ENCODE measurements around the gene MBP. TPM values are rescaled to one million over a fixed set of nuclear protein-coding genes. Genes with fewer than 3 reads are reported as not detected.

The MBP gene
- total RNA-seq, result 10 to 100 TPM; 28.6 to 55.0 (median 50.4) TPM

- peak; percentile 64 to 79 for DNase-seq
- intact Hi-C loops (cut with DNase I; ENCODE audit: low total_unique reads), result loop anchor here (2.0 to 10.0 kb wide), 4 partner anchors 70 to 638 kb away; partner anchors contain the start of gene ZNF516
- TF ChIP-seq CTCF (IDR thresholded peaks at IDR 0.05 in 4 of 5, conservative IDR thresholded peaks at IDR 0.05 in 1 of 5), result no peak
- TF ChIP-seq POLR2A (IDR thresholded peaks at IDR 0.05), result peak; percentile 96
- H3K27me3 ChIP-seq, result no peaks in the 10 kb centered on the region
- peak within 1 kb of the TSS; percentile 92 to 98 (median 95) for H3K27ac ChIP-seq
- H3K36me3 ChIP-seq, result no peaks in the 10 kb centered on the region
- in situ Hi-C loops (cut with MboI; ENCODE audit: low sequenced_read_pairs in 4 of 4), result loop anchor here in 1 of 4 donors (10.0 kb wide), 1 partner anchor 68 kb away; no protein-coding TSS in a partner anchor
- no peaks in the 10 kb centered on the region for H3K9me3 ChIP-seq
- ATAC-seq, result peak; percentile 43
- peak within 1 kb of the TSS; percentile 76 to 92 (median 87) for H3K4me3 ChIP-seq
- peaks cover 44 to 51% of the 10 kb centered on the region in 2 donors for H3K4me1 ChIP-seq
Observed at GRCh38 chr18:77132369-77133050, at the start of gene MBP. TSS of gene MBP (minus strand) at chr18:77132783. CDS start at chr18:77105261, 27,522 bp downstream.

- TF ChIP-seq POLR2A (IDR thresholded peaks at IDR 0.05), result no peak
- TF ChIP-seq CTCF (IDR thresholded peaks at IDR 0.05 in 4 of 5, conservative IDR thresholded peaks at IDR 0.05 in 1 of 5), result no peak
Observed at GRCh38 chr18:77181950-77182707, 49.5 kb upstream of the MBP start.

GRCh38 chr18:77178559-77178958 lies 46.0 kb upstream of the MBP start:
- no peak for ATAC-seq
- no peaks in the 10 kb centered on the region for H3K9me3 ChIP-seq
- DNase-seq, result no peak
- no peaks in the 10 kb centered on the region for H3K27me3 ChIP-seq
- no peaks in the 10 kb centered on the region for H3K4me1 ChIP-seq
- H3K27ac ChIP-seq, result no peak overlapping the region
- TF ChIP-seq CTCF (IDR thresholded peaks at IDR 0.05 in 4 of 5, conservative IDR thresholded peaks at IDR 0.05 in 1 of 5) (no peak), POLR2A (IDR thresholded peaks at IDR 0.05) (no peak)
- in situ Hi-C loops (cut with MboI; ENCODE audit: low sequenced_read_pairs in 4 of 4), result no loop called here
- intact Hi-C loops (cut with DNase I; ENCODE audit: low total_unique reads), result loop anchor here (10.0 kb wide), 1 partner anchor 46 kb away; no protein-coding TSS in a partner anchor
- H3K4me3 ChIP-seq, result no peak overlapping the region
- H3K36me3 ChIP-seq, result no peaks in the 10 kb centered on the region

More at GRCh38 chr18:77181950-77182707, 49.5 kb upstream of the MBP start:
- H3K27me3 ChIP-seq, result no peaks in the 10 kb centered on the region
- H3K36me3 ChIP-seq, result no peaks in the 10 kb centered on the region
- H3K27ac ChIP-seq, result no peak overlapping the region
- no peak overlapping the region for H3K4me3 ChIP-seq
- H3K9me3 ChIP-seq, result no peaks in the 10 kb centered on the region
- intact Hi-C loops (cut with DNase I; ENCODE audit: low total_unique reads), result no loop called here
- no peak for ATAC-seq
- no peaks in the 10 kb centered on the region for H3K4me1 ChIP-seq
- no peak for DNase-seq
- in situ Hi-C loops (cut with MboI; ENCODE audit: low sequenced_read_pairs in 4 of 4), result no loop called here

- H3K9me3 ChIP-seq, result no peaks in the 10 kb centered on the region
- no peak for ATAC-seq
- no peak for TF ChIP-seq POLR2A (IDR thresholded peaks at IDR 0.05)
- TF ChIP-seq CTCF (IDR thresholded peaks at IDR 0.05 in 4 of 5, conservative IDR thresholded peaks at IDR 0.05 in 1 of 5), result no peak
- H3K4me3 ChIP-seq, result no peak overlapping the region
- no peaks in the 10 kb centered on the region for H3K27me3 ChIP-seq
- no peak for DNase-seq
- intact Hi-C loops (cut with DNase I; ENCODE audit: low total_unique reads) (loop anchor here (10.0 kb wide), 1 partner anchor 48 kb away; no protein-coding TSS in a partner anchor), in situ Hi-C loops (cut with MboI; ENCODE audit: low sequenced_read_pairs in 4 of 4) (no loop called here)
- no peaks in the 10 kb centered on the region for H3K36me3 ChIP-seq
- no peaks in the 10 kb centered on the region for H3K4me1 ChIP-seq
- no peak overlapping the region for H3K27ac ChIP-seq
Observed at GRCh38 chr18:77177009-77177408, 44.4 kb upstream of the MBP start.

Measured in gastrocnemius medialis (tissue), 4 donors.